ENCODE measurements around the gene CHCHD3. TPM values are rescaled to one million over a fixed set of nuclear protein-coding genes. Genes with fewer than 3 reads are reported as not detected.

CHCHD3 gene
- total and polyA plus RNA-seq, 2 of the 4 experiments (the other 2 are of a cell fraction) = 56.9 to 141 TPM

GRCh38 chr7:133052826-133053225, 29.1 kb downstream of the CHCHD3 start:
- intact Hi-C loops (cut with micrococcal nuclease) (loop anchor here (2.0 to 10.0 kb wide), 2 partner anchors 30 to 382 kb away; partner anchors contain the start of gene CHCHD3), in situ Hi-C loops (cut with MboI; ENCODE audit: low sequenced_read_pairs) (no loop called here), dilution Hi-C loops (cut with HindIII; ENCODE audit: low sequenced_read_pairs, unreplicated experiment) (no loop called here)
- ATAC-seq (ENCODE audit: low read depth) = no peak
- Histone ChIP-seq H3K14ac (replicated peaks; ENCODE audit: low read depth, low read length) (peak overlapping the region; percentile 39; the same call in 1 of the 2 replicates), H2AK9ac (replicated peaks; ENCODE audit: low read depth, low read length, poor library complexity) (no peak overlapping the region), H4K5ac (ENCODE audit: low read depth, low read length) (peak overlapping the region; percentile 80), H3K4ac (ENCODE audit: low read depth, low read length) (peak overlapping the region; percentile 81), H3K56ac (ENCODE audit: extremely low read depth, insufficient read depth, low read length) (no peak overlapping the region; the same call in 1 of the 2 replicates), H3K23ac (ENCODE audit: low read depth, low read length) (peak overlapping the region; percentile 55; the same call in 1 of the 2 replicates), H3K4me1 (ENCODE audit: control insufficient read depth, insufficient read depth, low read length) (peaks cover 16% of the 10 kb centered on the region), H2AFZ (replicated peaks; ENCODE audit: low read length, poor library complexity) (peak overlapping the region; percentile 47), H3K18ac (ENCODE audit: low read depth, low read length) (peak overlapping the region; percentile 93), H2BK20ac (ENCODE audit: low read depth, low read length) (peak overlapping the region; percentile 72), H3K79me1 (ENCODE audit: low read depth in 1 of 2, low read length in 2 of 2) (peaks cover 50 to 68% of the 10 kb centered on the region in 2 experiments), H3K4me2 (ENCODE audit: low read depth, low read length) (peak overlapping the region; percentile 82), H2BK120ac (ENCODE audit: low read depth, low read length) (peak overlapping the region; percentile 77), H3K27me3 (ENCODE audit: control insufficient read depth, insufficient read depth, low read length) (no peaks in the 10 kb centered on the region), H4K20me1 (ENCODE audit: insufficient read depth, low read length) (peaks cover 11% of the 10 kb centered on the region), H3K4me3 (ENCODE audit: insufficient read depth, low read depth, low read length) (no peak overlapping the region), H3K9ac (ENCODE audit: low read depth, low read length) (peak overlapping the region; percentile 12; the same call in 1 of the 2 replicates), H3K9me3 (ENCODE audit: control insufficient read depth, insufficient read depth, low read length) (no peaks in the 10 kb centered on the region), H3K36me3 (ENCODE audit: control insufficient read depth, insufficient read depth, low read length) (no peaks in the 10 kb centered on the region; the same call in 1 of the 2 replicates), H2BK15ac (ENCODE audit: low read depth, low read length) (peak overlapping the region; percentile 53; the same call in 1 of the 3 replicates), H3K9me1 (ENCODE audit: insufficient read depth, low read length) (peaks cover 12% of the 10 kb centered on the region; the same call in 1 of the 2 replicates), H2AK5ac (ENCODE audit: low read depth, low read length) (peak overlapping the region; percentile 45; the same call in 1 of the 2 replicates), H4K91ac (ENCODE audit: insufficient read depth, low read depth, low read length) (peak overlapping the region; percentile 14; the same call in 1 of the 2 replicates), H2BK5ac (ENCODE audit: low read depth, low read length, poor library complexity, severe bottlenecking) (peak overlapping the region; percentile 61), H3K27ac (ENCODE audit: insufficient read depth, low read length) (peak overlapping the region; percentile 94; the same call in 1 of the 2 replicates), H4K8ac (ENCODE audit: low read depth in 2 of 2, low read length in 2 of 2) (peak overlapping the region in 1 of 2 experiments; percentile 59; a peak in 1 of 4 replicates)
- no peak for DNase-seq
- TF ChIP-seq SMC3 (IDR thresholded peaks at IDR 0.05; ENCODE audit: low read depth, low read length) = no peak
- no peak for TF ChIP-seq CTCF (conservative IDR thresholded peaks at IDR 0.05; ENCODE audit: low read depth, low read length)
- no peak for TF ChIP-seq BHLHE40 (IDR thresholded peaks at IDR 0.05; ENCODE audit: low read depth, low read length)
- TSS peak; percentile 53 for BruUV-seq (replicated peaks)
- ChIA-PET CTCF (interaction anchor here (1.1 kb wide), 1 partner anchor 382 kb away, joined by 3 read pairs; no protein-coding TSS in a partner anchor), POLR2A (ENCODE audit: unreplicated experiment) (no interaction called here)
- no CpG with 5 or more reads among the region's 2 CpGs for WGBS, 2 experiments (ENCODE audit: extremely low coverage in 2 of 2, insufficient read length in 1 of 2)
